Fibroblast of gingiva (primary cell): Measurements from ENCODE around the gene HS3ST6.
A peak's percentile ranks its signal among the peaks of the same experiment; 100 is the strongest.
"Not testable (repeated sequence)": the region's sequence is repeated elsewhere in the genome, so short reads cannot be mapped to it uniquely, and the experiment has no call there.

Experiments used
- DNase-seq: peaks from one replicate; pipeline ENCODE4 v3.0.0-alpha.2; 2011; ENCODE audit warnings: low read depth

HS3ST6 gene

DNA sequence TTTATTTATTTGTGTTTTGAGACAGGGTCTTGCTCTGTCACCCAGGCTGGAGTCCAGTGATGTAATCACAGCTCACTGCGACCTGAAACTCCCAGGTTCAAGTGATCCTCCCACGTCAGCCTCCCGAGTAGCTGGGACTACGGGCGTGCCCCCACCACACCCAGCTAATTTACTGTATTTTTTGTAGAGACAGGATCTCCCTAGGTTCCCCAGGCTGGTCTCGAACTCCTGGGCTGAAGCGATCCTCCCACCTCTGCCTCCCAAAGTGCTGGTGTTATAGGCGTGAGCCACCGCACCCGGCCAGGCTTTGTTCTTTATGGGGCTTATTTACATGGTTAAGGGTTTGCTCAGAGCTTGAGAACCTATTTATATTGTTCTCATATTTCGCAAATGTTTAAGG is 40.4 kb downstream of the HS3ST6 start:
- DNase-seq = no peak

DNA sequence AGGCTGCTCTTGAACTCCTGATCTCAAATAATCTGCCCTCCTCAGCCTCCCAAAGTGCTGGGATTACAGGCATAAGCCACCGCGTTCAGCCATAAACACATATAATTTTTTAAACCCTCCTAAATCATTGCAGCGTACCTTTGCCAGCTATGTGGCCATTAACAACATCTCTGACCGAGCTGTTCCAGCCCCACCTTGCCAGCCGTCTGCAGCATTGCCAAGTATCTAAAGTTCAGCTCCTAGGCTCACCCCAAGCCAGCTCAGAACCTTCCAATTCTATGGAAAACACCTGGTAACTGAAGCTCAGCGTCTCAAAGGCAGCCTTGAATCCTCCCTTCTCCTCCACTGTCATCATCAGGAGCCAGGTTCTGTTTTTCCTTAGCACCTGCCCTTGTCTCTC is 41.1 kb downstream of the HS3ST6 start:
- DNase-seq = no peak

DNA sequence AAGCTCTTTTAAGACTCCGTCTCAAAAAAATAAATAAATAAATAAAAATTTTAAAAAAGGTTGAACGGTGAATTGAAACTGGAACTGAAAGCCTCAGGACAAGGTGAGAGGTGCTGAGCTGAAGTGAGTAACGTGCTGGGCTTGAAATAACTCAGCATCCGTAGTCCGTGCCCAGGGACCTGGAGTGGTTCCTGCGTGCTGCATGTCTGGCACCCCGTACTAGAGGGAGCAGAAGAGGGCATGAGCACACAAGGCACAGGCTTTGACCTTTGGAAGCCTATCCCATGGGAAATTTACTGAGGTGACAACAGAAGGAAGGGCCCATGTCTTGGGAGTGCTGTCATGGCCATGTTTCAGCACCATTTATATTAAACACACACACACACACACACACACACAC is 41.7 kb downstream of the HS3ST6 start:
- no peak for DNase-seq

DNA sequence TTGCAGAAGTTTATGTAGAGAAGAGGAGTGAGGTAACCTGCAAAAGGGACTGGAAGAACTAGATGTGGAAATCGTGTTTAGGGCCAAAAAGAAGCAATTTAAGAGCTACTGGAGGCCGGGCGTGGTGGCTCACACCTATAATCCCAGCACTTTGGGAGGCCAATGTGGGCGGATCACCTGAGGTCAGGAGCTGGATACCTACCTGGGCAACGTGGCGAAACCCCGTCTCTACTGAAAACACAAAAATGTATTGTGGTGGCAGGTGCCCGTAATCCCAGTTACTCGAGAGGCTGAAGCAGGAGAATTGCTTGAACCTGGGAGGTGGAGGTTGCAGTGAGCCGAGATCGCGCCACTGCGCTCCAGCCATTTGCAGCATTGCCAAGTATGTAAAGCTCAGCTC is 42.1 kb downstream of the HS3ST6 start:
- not testable (repeated sequence) for DNase-seq

DNA sequence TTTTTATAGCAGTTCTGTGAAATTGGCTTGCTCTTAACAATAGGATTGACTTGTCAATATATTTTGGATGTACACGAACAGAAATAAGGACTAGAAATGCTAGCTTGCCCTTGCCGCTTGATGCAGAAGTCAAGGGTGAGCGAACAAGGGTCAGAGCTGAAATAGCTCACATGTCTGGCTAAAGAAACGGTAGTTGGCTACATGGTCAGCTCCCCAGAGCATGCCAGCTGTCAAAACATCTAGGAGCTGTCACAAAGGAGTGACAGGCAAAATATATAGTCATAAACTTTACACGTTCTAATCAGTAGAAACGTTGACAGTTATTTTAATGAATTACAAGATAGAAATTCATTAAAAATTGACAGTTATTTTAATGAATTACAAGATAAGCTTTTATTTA is 43.4 kb downstream of the HS3ST6 start:
- DNase-seq = no peak

DNA sequence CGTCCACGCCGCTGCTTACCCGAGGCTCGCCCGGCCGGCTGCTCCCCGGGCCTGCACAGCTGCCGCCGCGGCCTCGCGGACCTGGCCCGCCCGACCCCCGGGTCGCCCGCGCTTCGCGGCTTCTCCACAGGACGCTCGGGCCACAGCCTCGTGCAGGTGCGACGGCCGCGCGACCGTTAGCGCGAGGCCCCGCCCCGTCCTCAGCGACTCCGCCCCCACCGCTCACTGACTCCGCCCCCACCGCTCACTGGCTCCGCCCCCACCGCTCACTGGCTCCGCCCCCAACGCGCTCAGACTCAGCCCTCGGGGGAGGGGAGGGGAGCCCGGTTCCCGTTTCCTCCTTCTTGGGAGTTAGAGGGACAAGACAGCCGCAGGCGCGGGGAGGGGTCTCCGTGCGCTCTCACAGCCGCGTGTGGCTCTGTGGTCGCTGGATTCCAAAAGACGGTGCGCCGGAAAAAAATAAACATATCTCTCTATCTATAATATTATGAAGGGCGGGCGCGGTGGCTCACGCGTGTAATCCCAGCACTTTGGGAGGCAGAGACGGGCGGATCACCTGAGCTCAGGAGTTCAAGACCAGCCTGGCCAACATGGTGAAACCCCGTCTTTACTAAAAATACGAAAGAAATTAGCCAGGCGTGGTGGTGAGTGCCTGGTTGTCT is 46.1 kb downstream of the HS3ST6 start, which contains the start of gene MEIOB:
Gene MEIOB (minus strand): TSS at position 191 of the 662 bp plus-strand sequence. CDS start 3,989 bp downstream, outside the sequence.
- DNase-seq = no peak

DNA sequence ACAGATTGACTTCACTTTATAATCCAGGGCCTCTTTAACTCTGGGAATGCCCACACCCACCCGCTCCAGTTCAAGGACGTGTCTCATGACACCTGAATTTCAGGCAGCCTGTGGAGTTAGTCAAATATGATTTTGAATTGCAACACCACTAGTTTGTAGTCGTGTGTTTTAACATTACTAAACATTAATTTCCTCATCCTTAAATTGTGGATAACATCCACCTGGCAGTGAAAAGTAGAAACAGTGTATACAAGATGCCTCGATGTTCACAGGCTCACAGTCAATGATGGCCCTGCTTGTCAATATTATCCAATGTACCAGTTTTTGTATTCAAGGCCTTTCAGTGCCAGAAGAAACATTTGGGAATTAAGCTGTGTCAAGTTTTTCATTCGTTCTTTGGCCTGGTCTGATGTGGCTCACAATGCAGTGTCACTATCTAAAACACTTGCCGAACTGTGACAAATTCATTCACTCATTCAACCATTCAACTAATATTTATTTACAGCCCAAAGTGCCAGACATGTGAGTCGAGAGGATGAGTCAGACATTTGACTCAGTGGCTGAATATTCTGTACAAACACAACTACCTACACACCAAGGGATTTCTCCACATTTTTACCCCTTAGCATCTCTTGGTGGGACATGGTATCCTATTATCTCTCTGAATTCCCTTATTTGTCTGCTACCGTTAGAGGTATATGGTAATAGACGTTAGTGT is 47.7 kb downstream of the HS3ST6 start:
- peak; percentile 5 for DNase-seq

DNA sequence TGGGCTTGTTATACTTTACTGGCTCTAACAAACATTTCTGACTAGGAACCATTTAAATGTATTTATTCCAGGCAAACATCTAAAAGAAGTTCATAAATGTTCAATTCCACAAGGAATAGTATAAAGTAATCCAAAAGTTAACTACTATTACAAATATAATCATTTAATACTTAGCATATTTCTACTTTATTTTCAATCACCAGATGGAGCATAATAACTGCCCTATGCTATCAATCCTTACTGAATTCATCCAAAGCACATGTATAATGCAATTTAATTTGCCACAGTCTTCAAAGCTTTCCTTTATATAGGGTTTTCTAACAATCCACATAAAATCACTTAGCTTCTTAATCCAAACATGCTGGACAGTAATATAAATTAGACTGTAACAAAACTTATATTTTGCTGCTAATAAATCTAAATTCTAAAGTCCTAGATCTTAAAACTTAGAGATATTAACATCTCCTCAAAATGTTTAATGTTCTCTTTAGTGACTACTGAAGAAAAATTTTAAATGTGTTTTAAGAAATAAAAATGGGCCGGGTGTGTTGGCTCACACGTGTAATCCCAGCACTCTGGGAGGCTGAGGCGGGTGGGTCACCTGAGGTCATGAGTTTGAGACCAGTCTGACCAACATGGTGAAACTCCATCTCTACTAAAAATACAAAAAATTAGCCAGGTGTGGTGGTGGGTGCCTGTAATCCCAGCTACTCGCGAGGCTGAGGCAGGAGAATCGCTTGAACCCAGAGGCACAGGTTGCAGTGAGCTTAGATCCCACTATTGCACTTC is 52.1 kb downstream of the HS3ST6 start:
- DNase-seq = no peak

DNA sequence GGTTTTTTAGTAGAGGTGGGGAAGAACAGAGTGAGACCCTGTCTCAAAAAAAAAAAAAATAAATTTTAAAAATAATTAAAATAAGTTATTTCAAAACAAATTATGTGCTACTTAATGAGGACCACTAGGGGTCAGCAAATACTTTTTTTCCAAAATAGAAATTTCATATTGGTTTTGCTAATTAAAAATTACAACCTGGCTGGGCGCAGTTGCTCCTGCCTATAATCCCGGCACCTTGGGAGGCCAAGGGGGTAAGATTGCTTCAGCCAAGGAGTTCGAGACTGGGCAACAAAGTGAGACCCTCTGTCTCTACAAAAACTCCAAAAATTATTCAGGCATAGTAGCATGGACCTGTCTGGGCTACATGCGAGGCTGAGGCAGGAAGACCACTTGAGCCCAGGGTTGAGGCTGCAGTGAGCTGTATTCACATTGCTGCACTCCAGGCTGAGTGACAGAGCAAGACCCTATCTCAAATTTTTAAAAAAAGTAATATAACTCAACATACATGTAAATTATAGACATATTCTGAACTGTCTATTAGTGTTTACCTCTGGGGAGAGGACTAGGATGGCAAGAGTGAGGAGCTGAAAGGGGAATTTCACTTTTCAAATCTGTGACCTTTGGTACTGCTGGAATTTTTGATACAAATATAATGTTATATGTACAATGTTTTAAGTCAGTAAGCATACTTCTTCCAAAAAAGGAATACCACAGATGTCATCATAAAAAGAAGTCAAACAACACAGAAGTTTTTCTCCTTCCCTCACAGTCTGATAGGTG is 54.3 kb downstream of the HS3ST6 start:
- peak; percentile 14 for DNase-seq

DNA sequence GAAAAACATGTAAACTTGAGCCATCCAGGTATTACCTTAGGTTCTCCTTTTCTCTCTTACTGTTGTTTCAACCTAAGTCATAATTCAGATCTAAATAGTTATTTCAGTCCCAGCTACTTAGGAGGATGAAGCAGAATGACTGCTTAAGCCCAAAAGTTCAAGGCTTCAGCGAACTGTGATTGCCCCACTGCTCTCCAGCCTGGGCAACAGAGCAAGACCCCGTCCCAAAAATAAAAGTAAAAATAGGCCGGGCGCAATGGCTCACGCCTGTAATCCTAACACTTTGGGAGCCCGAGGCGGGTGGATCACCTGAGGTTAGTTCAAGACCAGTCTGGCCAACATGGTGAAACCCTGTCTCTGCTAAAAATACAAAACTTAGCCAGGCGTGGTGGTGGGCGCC is 55.8 kb downstream of the HS3ST6 start:
- DNase-seq = no peak

DNA sequence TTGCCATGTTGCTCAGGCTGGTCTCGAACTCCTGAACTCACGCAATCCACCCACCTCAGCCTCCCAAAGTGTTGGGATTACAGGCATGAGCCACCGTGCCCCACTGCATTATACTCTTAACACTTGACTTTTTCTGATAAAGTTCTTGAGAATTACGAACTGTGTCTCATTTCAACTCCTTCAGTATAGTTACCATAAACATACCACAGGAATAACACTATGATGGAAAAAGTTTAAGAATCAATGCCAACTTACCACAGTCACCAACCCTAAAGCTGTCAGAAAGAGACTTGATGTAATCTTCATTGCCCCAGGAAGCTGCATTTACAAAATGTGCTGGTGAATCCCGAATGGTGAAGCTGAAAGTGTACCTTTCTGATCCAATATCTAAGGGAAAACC is 56.5 kb downstream of the HS3ST6 start:
- DNase-seq = no peak
